A549 (cell line): ENCODE data around the gene SVIL. TPM values are rescaled to one million over a fixed set of nuclear protein-coding genes. Genes with fewer than 3 reads are reported as not detected.

ENCODE experiments used
- ATAC-seq, 2 experiments: fragments of 200-7000 bp in 1 of 2; fragments of >200 bp in 1 of 2; cut with Nextera tagmentation in 1 of 2; cut with Tn5 transposase in 1 of 2; 3 replicates each; pipeline versions ENCODE4 v1.8.0 to v1.9.1; 2018 to 2020; ENCODE audit warnings: mild to moderate bottlenecking in 1 of 2, moderate library complexity in 1 of 2
- CTCF ChIA-PET: fragments of 300-600 bp; sonication (Branson Sonifier 250); formaldehyde crosslinking; extraction: SDS; loops from one replicate; lab custom pipeline; 2021; ENCODE audit warnings: antibody characterized with exemption, inconsistent platforms; lab: Yijun Ruan, JAX
- POLR2A ChIA-PET: fragments of 350-600 bp; formaldehyde crosslinking; extraction: SDS; loops from one replicate; lab custom pipeline; 2021; ENCODE audit warnings: antibody characterized with exemption, inconsistent platforms; lab: Yijun Ruan, JAX
- DNase-seq, 2 experiments: peaks; one replicate each; pipeline versions ENCODE4 v3.0.0 to v3.0.0-alpha.2; 2011 to 2016; ENCODE audit warnings: low read depth in 1 of 2, low spot score in 1 of 2
- FAIRE-seq: peaks from 2 replicates; lab custom pipeline; 2011; peaks lifted over from hg19 to GRCh38; lab: Jason Lieb, UNC
- H3K27ac ChIP-seq, 2 experiments: fragments of >200 bp; sonication (Bioruptor Twin); formaldehyde crosslinking; 3 replicates each; pipeline ENCODE4 v1.5.1; 2016 to 2017
- H3K4me1 ChIP-seq: fragments of >200 bp; sonication (Bioruptor Twin); formaldehyde crosslinking; 3 replicates; pipeline ENCODE4 v1.6.1; 2016
- H3K4me2 ChIP-seq: fragments of >200 bp; sonication (Bioruptor Twin); formaldehyde crosslinking; 3 replicates; pipeline ENCODE4 v1.6.1; 2016
- H3K4me3 ChIP-seq: fragments of >200 bp; sonication (Bioruptor Twin); formaldehyde crosslinking; 3 replicates; pipeline ENCODE4 v1.5.1; 2016
- H3K9me3 ChIP-seq: fragments of >200 bp; sonication (Bioruptor Twin); formaldehyde crosslinking; 3 replicates; pipeline ENCODE4 v1.6.1; 2016
- CBX2 ChIP-seq: fragments of 200-600 bp; sonication (generic); IDR thresholded peaks from 2 replicates; pipeline ENCODE4 v1.6.1; 2016; ENCODE audit warnings: low read depth, mild to moderate bottlenecking, borderline replicate concordance
- CEBPB ChIP-seq, 2 experiments: fragments of >200 bp in 1 of 2; sonication (Bioruptor Twin) in 1 of 2; formaldehyde crosslinking in 1 of 2; IDR thresholded peaks; 2 replicates each; pipeline ENCODE4 v1.6.1; 2012 to 2016
- CHD4 ChIP-seq: fragments of 200-600 bp; sonication (generic); IDR thresholded peaks from 2 replicates; pipeline ENCODE4 v1.6.1; 2016; ENCODE audit warnings: antibody characterized with exemption, mild to moderate bottlenecking, borderline replicate concordance
- EHF ChIP-seq: fragments of 250-450 bp; sonication (Bioruptor Pico); IDR thresholded peaks from 2 replicates; pipeline ENCODE4 v1.5.0; 2020; ENCODE audit warnings: mild to moderate bottlenecking
- EHMT2 ChIP-seq: fragments of 200-600 bp; sonication (generic); IDR thresholded peaks from 2 replicates; pipeline ENCODE4 v1.6.1; 2016; ENCODE audit warnings: antibody characterized with exemption, low read depth, mild to moderate bottlenecking, moderate library complexity
- ESRRA ChIP-seq: fragments of 150-350 bp; IDR thresholded peaks from 2 replicates; pipeline ENCODE4 v1.6.1; 2014; ENCODE audit warnings: mild to moderate bottlenecking, low read length, borderline replicate concordance
- FOSL2 ChIP-seq, 2 experiments: fragments of 450-650 bp in 1 of 2; fragments of >200 bp in 1 of 2; sonication (Bioruptor Twin) in 1 of 2; formaldehyde crosslinking; IDR thresholded peaks; 2 replicates each; pipeline versions ENCODE4 v1.5.0 to v1.6.1; 2016 to 2020; ENCODE audit warnings: mild to moderate bottlenecking in 1 of 2, moderate library complexity in 1 of 2
- FOXS1 ChIP-seq: fragments of 250-450 bp; sonication (Bioruptor Pico); IDR thresholded peaks from 2 replicates; pipeline ENCODE4 v1.5.0; 2020; ENCODE audit warnings: mild to moderate bottlenecking, moderate library complexity
- HDAC2 ChIP-seq: fragments of 200-600 bp; sonication (generic); IDR thresholded peaks from 2 replicates; pipeline ENCODE4 v1.6.1; 2016
- JUN ChIP-seq, 2 experiments: fragments of >200 bp; sonication (Bioruptor Twin); formaldehyde crosslinking; IDR thresholded peaks; 2 replicates in 1 of 2; 3 replicates in 1 of 2; pipeline ENCODE4 v1.6.1; 2016 to 2017
- KDM1A ChIP-seq: fragments of 200-600 bp; sonication (generic); IDR thresholded peaks from 2 replicates; pipeline ENCODE4 v1.6.1; 2016; ENCODE audit warnings: low read depth, mild to moderate bottlenecking
- KDM5A ChIP-seq: fragments of 200-600 bp; sonication (generic); IDR thresholded peaks from 2 replicates; pipeline ENCODE4 v1.6.1; 2016; ENCODE audit warnings: antibody characterized with exemption, mild to moderate bottlenecking
- MAFK ChIP-seq: fragments of 450-650 bp; IDR thresholded peaks from 2 replicates; pipeline ENCODE4 v1.6.1; 2014; ENCODE audit not compliant: partially characterized antibody
- MAZ ChIP-seq: fragments of 150-350 bp; IDR thresholded peaks from 2 replicates; pipeline ENCODE4 v1.6.1; 2014; ENCODE audit warnings: antibody characterized with exemption, low read depth, low read length, borderline replicate concordance
- MYC ChIP-seq: IDR thresholded peaks from 2 replicates; pipeline ENCODE4 v1.6.1; 2012; ENCODE audit warnings: mild to moderate bottlenecking, inconsistent platforms, low read length, improper control_type of control experiment, borderline replicate concordance
- NPAS2 ChIP-seq: fragments of 250-450 bp; sonication (Bioruptor Pico); IDR thresholded peaks from 2 replicates; pipeline ENCODE4 v1.8.0; 2022; ENCODE audit warnings: mild to moderate bottlenecking, moderate library complexity, borderline replicate concordance
- PHF8 ChIP-seq: fragments of 200-600 bp; sonication (generic); IDR thresholded peaks from 2 replicates; pipeline ENCODE4 v1.6.1; 2016; ENCODE audit warnings: low read depth, mild to moderate bottlenecking, antibody characterized with exemption, moderate library complexity, borderline replicate concordance
- RARB ChIP-seq: fragments of 250-450 bp; sonication (Bioruptor Pico); IDR thresholded peaks from 2 replicates; pipeline ENCODE4 v1.8.0; 2021; ENCODE audit warnings: mild to moderate bottlenecking, moderate library complexity
- RFX5 ChIP-seq: fragments of 450-650 bp; IDR thresholded peaks from 2 replicates; pipeline ENCODE4 v1.7.1; 2014; ENCODE audit warnings: antibody characterized with exemption, mild to moderate bottlenecking, moderate library complexity
- TP53 ChIP-seq: fragments of 250-450 bp; sonication (Bioruptor Pico); IDR thresholded peaks from 2 replicates; pipeline ENCODE4 v1.5.0; 2021; ENCODE audit warnings: mild to moderate bottlenecking, moderate library complexity
- ZC3H11A ChIP-seq: fragments of 450-650 bp; IDR thresholded peaks from 2 replicates; pipeline ENCODE4 v1.6.1; 2014; ENCODE audit warnings: antibody characterized with exemption, mild to moderate bottlenecking
- ZFP36 ChIP-seq: fragments of 450-650 bp; IDR thresholded peaks from 2 replicates; pipeline ENCODE4 v1.6.1; 2014; ENCODE audit warnings: borderline replicate concordance; ENCODE audit not compliant: partially characterized antibody
- ZSCAN20 ChIP-seq: fragments of 250-450 bp; sonication (Bioruptor Pico); IDR thresholded peaks from 2 replicates; pipeline ENCODE4 v1.8.0; 2022; ENCODE audit warnings: mild to moderate bottlenecking, moderate library complexity
- WGBS: methylation state at CpG from one replicate; pipeline ENCODE4 v1.1.6; 2017; ENCODE audit errors: missing lambda C conversion rate; 5-methylcytosine and 5-hydroxymethylcytosine counted together
- polyA plus RNA-seq, 4 experiments: library from polyadenylated mRNA; depleted of rRNA in 3 of 4; stranded (reverse); fragments of >200 nt; fragmentation: RNase III in 1 of 4; extraction: RNeasy Plus Mini Kit Qiagen cat#74134 plus additional on column Dnase treatment in 1 of 4; gene quantifications; 2 replicates in 3 of 4; 3 replicates in 1 of 4; pipeline ENCODE4 v1.2.3, GENCODE V29; 2011 to 2017
- TF ChIP-seq, protein P1 (sequence below): fragments of 250-450 bp; sonication (Bioruptor Pico); IDR thresholded peaks from 2 replicates; pipeline ENCODE4 v1.5.0; 2020; ENCODE audit warnings: low read depth, mild to moderate bottlenecking, moderate library complexity
- TF ChIP-seq, protein P2 (sequence below): fragments of >200 bp; sonication (Bioruptor Twin); formaldehyde crosslinking; IDR thresholded peaks from 3 replicates; pipeline ENCODE4 v1.6.1; 2016
- TF ChIP-seq, protein P3 (sequence below): IDR thresholded peaks from 2 replicates; pipeline ENCODE4 v1.6.1; 2012
- TF ChIP-seq, protein P4 (sequence below): IDR thresholded peaks from 2 replicates; pipeline ENCODE4 v1.6.1; 2012; ENCODE audit warnings: low read depth, borderline replicate concordance
- TF ChIP-seq, protein P5 (sequence below): fragments of >200 bp; sonication (Bioruptor Twin); formaldehyde crosslinking; IDR thresholded peaks from 3 replicates; pipeline ENCODE4 v1.5.1; 2016

SVIL gene
- polyA plus RNA-seq, 2 of the 4 experiments (the other 2 are of a cell fraction), result 12.0 to 20.4 TPM

DNA sequence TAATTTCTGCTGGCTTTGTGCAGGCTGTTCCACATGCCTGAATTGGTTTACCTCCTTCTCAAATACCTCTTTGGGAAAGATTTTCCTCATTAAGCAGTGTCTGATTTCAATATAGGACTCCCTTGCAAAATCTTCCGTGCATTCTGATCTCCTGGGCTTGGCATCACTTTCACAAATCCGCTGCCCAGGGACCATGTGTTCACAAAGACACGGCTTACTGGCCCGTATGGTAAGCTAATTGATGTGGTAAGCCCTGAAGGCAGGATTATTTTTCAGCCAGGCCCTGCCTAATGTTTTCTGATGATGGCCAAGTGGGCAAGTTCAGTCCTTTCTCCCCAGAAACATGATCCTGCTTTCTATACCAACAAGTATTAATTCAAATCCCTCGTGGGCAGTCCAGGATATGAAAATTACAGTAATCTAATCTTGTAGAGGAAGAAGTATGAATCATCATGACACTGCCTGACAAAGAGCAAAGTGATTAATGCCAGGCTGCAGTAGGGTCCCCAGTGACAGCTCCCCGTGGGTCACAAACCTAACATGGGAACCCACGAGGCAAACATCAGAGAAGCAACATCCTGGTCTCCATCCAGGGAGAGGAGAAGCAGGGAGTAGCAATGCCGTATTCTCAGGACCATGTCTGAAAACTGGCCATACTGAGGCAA is 11.6 kb upstream of the SVIL start:
- H3K4me2 ChIP-seq, result peak overlapping the region; percentile 41
- H3K4me1 ChIP-seq, result peaks cover 40% of the 10 kb centered on the region
- TF ChIP-seq FOSL2 (IDR thresholded peaks at IDR 0.05) (no peak), FOSL2 (CRISPR knock-in tag; IDR thresholded peaks at IDR 0.05) (0 out of 2 replicates have a peak, but pooled peaks have one; percentile 26), ZFP36 (no peak), ZSCAN20 (CRISPR knock-in tag) (no peak), HDAC2 (no peak), EHF (CRISPR knock-in tag) (no peak)
- TF ChIP-seq, protein P1, sequence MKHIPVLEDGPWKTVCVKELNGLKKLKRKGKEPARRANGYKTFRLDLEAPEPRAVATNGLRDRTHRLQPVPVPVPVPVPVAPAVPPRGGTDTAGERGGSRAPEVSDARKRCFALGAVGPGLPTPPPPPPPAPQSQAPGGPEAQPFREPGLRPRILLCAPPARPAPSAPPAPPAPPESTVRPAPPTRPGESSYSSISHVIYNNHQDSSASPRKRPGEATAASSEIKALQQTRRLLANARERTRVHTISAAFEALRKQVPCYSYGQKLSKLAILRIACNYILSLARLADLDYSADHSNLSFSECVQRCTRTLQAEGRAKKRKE (CRISPR knock-in tag), result no peak
- ATAC-seq (peak; percentile 27; a peak in 3 of 6 replicates), DNase-seq (no peak), FAIRE-seq (no peak)
- H3K9me3 ChIP-seq, result no peaks in the 10 kb centered on the region
- peak overlapping the region in 1 of 2 experiments; percentile 22; a peak in 3 of 6 replicates for H3K27ac ChIP-seq
- CTCF ChIA-PET, result interaction anchor here (0.8 to 2.0 kb wide), 5 partner anchors 9 to 212 kb away, joined by 3 to 5 read pairs (median 4); no protein-coding TSS in a partner anchor
- no peak overlapping the region for H3K4me3 ChIP-seq
- POLR2A ChIA-PET, result no interaction called here
- WGBS, result 51% methylated on average over 8 of the region's 8 CpGs

DNA sequence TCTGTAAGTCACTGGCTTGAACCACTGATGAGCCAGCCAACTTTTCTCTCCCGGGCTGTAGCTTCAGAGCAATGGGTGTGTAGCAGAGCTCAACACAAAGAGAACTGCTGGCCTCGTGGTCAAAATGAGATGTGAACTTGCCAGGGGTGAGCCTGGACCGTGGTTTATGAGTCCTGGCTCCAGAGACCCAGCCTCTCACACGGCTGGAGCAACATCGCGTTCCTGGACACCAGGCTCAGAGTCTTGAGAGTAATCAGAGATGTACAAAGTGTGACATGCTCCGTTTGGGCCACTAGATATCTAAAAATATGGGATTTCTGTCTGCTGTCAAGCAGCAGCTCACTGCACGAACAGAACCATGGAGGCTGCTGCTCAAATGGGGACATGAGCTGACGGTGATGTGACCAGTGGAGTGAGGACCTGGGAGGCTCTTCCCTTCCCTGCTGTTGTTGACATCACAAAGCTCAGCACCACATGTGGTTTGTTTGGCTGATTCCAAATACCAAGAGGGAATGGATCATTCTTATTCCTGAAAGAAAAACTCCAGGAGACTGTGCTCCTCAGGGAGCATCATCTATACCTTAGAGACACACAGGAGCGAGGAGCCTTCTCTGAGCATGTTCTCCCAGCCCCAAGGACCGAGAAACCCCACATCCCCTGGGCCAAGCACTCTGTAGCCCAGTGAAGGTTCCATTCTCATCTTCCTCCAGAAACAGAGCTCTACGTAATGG is 9.2 kb upstream of the SVIL start:
- Histone ChIP-seq H3K4me2 (no peak overlapping the region), H3K4me1 (peaks cover 31% of the 10 kb centered on the region), H3K9me3 (no peaks in the 10 kb centered on the region), H3K27ac (no peak overlapping the region), H3K4me3 (no peak overlapping the region)
- ATAC-seq (no peak), DNase-seq (no peak), FAIRE-seq (no peak)
- CTCF ChIA-PET, result interaction anchor here (1.9 kb wide), 1 partner anchor 266 kb away, joined by 5 read pairs; no protein-coding TSS in a partner anchor
- WGBS, result 87% methylated on average over 12 of the region's 12 CpGs
- POLR2A ChIA-PET, result no interaction called here
- TF ChIP-seq, protein P2, sequence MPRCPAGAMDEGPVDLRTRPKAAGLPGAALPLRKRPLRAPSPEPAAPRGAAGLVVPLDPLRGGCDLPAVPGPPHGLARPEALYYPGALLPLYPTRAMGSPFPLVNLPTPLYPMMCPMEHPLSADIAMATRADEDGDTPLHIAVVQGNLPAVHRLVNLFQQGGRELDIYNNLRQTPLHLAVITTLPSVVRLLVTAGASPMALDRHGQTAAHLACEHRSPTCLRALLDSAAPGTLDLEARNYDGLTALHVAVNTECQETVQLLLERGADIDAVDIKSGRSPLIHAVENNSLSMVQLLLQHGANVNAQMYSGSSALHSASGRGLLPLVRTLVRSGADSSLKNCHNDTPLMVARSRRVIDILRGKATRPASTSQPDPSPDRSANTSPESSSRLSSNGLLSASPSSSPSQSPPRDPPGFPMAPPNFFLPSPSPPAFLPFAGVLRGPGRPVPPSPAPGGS, result no peak
- TF ChIP-seq CEBPB (IDR thresholded peaks at IDR 0.05), result no peak
- no peak for TF ChIP-seq CBX2
- TF ChIP-seq KDM5A, result no peak
- TF ChIP-seq EHMT2, result no peak
- TF ChIP-seq ZC3H11A, result no peak
- TF ChIP-seq FOXS1 (CRISPR knock-in tag), result no peak
- TF ChIP-seq NPAS2 (CRISPR knock-in tag), result no peak
- no peak for TF ChIP-seq ZSCAN20 (CRISPR knock-in tag)
- TF ChIP-seq, protein P3, sequence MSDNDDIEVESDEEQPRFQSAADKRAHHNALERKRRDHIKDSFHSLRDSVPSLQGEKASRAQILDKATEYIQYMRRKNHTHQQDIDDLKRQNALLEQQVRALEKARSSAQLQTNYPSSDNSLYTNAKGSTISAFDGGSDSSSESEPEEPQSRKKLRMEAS, result no peak
- no peak for TF ChIP-seq RARB (CRISPR knock-in tag)

DNA sequence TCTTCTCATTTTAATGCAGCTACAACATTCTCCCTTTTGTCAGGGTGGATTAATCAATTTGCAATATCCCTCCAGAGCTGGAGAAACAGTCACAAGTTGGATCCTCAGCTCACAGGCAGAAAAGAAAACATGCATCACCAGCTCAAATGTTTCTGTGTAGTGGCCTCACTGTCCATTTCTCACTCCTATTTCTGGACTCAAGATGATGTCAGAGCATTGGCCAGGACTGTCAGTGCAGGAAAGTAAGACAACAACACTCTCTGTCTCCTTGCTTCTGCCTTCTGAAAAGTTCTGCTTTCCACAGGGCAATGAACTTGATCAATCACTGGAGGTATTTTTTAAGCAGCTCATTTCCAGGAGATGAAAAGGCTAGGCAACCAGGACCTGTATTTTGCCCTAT is 8.2 kb upstream of the SVIL start:
- ATAC-seq, result no peak
- Histone ChIP-seq H3K4me3 (no peak overlapping the region), H3K9me3 (no peaks in the 10 kb centered on the region), H3K4me1 (peaks cover 21% of the 10 kb centered on the region), H3K4me2 (no peak overlapping the region), H3K27ac (no peak overlapping the region)
- no peak for DNase-seq
- no peak for FAIRE-seq
- ChIA-PET POLR2A (no interaction called here), CTCF (interaction anchor here (0.6 to 1.9 kb wide), 3 partner anchors 15 to 265 kb away, joined by 3 to 5 read pairs (median 4); no protein-coding TSS in a partner anchor)
- no peak for TF ChIP-seq CEBPB (IDR thresholded peaks at IDR 0.05)
- TF ChIP-seq, protein P4, sequence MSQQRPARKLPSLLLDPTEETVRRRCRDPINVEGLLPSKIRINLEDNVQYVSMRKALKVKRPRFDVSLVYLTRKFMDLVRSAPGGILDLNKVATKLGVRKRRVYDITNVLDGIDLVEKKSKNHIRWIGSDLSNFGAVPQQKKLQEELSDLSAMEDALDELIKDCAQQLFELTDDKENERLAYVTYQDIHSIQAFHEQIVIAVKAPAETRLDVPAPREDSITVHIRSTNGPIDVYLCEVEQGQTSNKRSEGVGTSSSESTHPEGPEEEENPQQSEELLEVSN, result no peak
- TF ChIP-seq ESRRA, result no peak
- no peak for TF ChIP-seq TP53 (CRISPR knock-in tag)
- TF ChIP-seq, protein P5, sequence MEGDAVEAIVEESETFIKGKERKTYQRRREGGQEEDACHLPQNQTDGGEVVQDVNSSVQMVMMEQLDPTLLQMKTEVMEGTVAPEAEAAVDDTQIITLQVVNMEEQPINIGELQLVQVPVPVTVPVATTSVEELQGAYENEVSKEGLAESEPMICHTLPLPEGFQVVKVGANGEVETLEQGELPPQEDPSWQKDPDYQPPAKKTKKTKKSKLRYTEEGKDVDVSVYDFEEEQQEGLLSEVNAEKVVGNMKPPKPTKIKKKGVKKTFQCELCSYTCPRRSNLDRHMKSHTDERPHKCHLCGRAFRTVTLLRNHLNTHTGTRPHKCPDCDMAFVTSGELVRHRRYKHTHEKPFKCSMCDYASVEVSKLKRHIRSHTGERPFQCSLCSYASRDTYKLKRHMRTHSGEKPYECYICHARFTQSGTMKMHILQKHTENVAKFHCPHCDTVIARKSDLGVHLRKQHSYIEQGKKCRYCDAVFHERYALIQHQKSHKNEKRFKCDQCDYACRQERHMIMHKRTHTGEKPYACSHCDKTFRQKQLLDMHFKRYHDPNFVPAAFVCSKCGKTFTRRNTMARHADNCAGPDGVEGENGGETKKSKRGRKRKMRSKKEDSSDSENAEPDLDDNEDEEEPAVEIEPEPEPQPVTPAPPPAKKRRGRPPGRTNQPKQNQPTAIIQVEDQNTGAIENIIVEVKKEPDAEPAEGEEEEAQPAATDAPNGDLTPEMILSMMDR, result no peak
- no peak for TF ChIP-seq MAFK
- no peak for TF ChIP-seq JUN (IDR thresholded peaks at IDR 0.05)
- no peak for TF ChIP-seq MAZ
- no peak for TF ChIP-seq RFX5
- no peak for TF ChIP-seq CHD4
- no peak for TF ChIP-seq PHF8
- TF ChIP-seq MYC, result no peak
- TF ChIP-seq KDM1A, result no peak
